HepG2 (cell line): ENCODE measurements around the gene TSPAN31. TPM values are rescaled to one million over a fixed set of nuclear protein-coding genes. Genes with fewer than 3 reads are reported as not detected.

Experiments
- BATF2 ChIP-seq: sonication (generic); formaldehyde crosslinking; IDR thresholded peaks from 2 replicates; pipeline ENCODE4 v1.8.0; 2022; ENCODE audit warnings: mild to moderate bottlenecking, missing genetic modification reagents, moderate library complexity
- DDIT3 ChIP-seq: sonication (generic); formaldehyde crosslinking; IDR thresholded peaks from 2 replicates; pipeline ENCODE4 v1.4.0; 2020; ENCODE audit warnings: mild to moderate bottlenecking, missing genetic modification reagents
- MAX ChIP-seq: IDR thresholded peaks from 2 replicates; pipeline ENCODE4 v1.6.1; 2012; ENCODE audit warnings: inconsistent platforms
- MED1 ChIP-seq: sonication (generic); formaldehyde crosslinking; IDR thresholded peaks from 2 replicates; pipeline ENCODE4 v1.4.0; 2020; ENCODE audit warnings: missing genetic modification reagents
- RXRB ChIP-seq: IDR thresholded peaks from 2 replicates; pipeline ENCODE4 v1.6.1; 2016; ENCODE audit warnings: borderline replicate concordance, missing genetic modification reagents, missing compliant biosample characterization
- ZNF431 ChIP-seq: sonication (generic); formaldehyde crosslinking; IDR thresholded peaks from 2 replicates; pipeline ENCODE4 v1.9.0; 2022; ENCODE audit warnings: missing genetic modification reagents, low read depth, mild to moderate bottlenecking, borderline replicate concordance
- ZNF75D ChIP-seq: sonication (generic); formaldehyde crosslinking; IDR thresholded peaks from 2 replicates; pipeline ENCODE4 v1.8.1; 2023; ENCODE audit warnings: missing genetic modification reagents, mild to moderate bottlenecking, borderline replicate concordance
- polyA plus RNA-seq, 8 experiments: library from polyadenylated mRNA; depleted of rRNA in 3 of 8; stranded (reverse) in 7 of 8; unstranded in 1 of 8; fragments of >200 nt; fragmentation: Illumina TruSeq in 4 of 8; extraction: Trizol in 4 of 8; gene quantifications; 2 replicates each; pipeline versions ENCODE4 v1.2.1 to v1.2.3, GENCODE V29; 2011 to 2016; ENCODE audit warnings: low read depth in 4 of 8, missing spikeins in 1 of 8, mixed read lengths in 1 of 8; ENCODE audit not compliant: insufficient read depth in 1 of 8
- total RNA-seq, 5 experiments: library from RNA; depleted of rRNA; stranded (reverse); fragments of >200 nt; fragmentation: Illumina TruSeq; extraction: Trizol; gene quantifications; 2 replicates each; pipeline ENCODE4 v1.2.3, GENCODE V29; 2016; ENCODE audit warnings: low read depth in 1 of 5
- TF ChIP-seq, protein P1 (sequence below): sonication (generic); formaldehyde crosslinking; IDR thresholded peaks from 2 replicates; pipeline ENCODE4 v1.4.0; 2020; ENCODE audit warnings: mild to moderate bottlenecking, missing genetic modification reagents
- TF ChIP-seq, protein P2 (sequence below): sonication (generic); formaldehyde crosslinking; IDR thresholded peaks from 2 replicates; pipeline ENCODE4 v1.4.0; 2020; ENCODE audit warnings: missing genetic modification reagents

The TSPAN31 gene
- total and polyA plus RNA-seq, 2 of the 13 experiments (the other 11 are each of a cell fraction or from before 2014, with no cell fraction given) = 10.4 to 24.6 TPM

DNA sequence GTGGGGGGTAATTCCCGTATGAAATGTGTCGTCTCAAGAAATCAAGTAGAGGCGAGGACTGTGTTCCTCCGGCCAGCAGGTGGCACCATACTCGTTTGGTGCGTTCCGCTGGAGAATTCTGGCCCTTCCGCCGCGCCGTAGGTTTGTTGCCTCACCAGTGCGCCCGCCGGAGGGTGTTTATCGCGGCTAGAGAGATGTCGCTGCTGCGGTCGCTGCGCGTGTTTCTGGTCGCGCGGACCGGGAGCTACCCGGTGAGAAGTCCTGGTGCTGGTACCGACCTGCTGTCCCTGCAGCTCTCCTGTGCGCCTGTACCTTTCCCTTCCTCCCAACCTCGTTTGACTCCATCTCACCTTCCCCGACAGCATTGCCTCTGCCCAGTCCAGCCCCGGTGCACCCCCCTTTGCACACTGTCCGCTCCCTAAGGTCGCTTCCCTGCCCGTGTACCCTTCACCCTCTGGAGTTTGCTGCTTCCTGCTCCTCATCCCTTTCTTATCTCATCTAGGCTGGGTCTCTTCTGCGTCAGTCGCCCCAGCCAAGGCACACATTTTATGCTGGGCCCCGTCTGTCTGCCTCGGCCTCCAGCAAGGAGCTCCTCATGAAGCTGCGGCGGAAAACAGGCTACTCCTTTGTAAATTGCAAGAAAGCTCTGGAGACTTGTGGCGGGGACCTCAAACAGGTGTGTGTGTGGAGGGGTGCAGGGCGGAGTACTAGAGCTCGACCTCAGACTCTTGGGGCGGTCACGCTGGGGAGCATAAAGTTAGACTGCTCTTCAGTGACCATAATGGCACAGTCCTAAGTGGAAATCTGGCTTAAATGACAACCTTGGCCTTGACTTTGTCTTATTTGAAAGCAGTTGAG lies 38.0 kb downstream of the TSPAN31 start, which contains the start of gene TSFM (continued):
- TF ChIP-seq, protein P1, sequence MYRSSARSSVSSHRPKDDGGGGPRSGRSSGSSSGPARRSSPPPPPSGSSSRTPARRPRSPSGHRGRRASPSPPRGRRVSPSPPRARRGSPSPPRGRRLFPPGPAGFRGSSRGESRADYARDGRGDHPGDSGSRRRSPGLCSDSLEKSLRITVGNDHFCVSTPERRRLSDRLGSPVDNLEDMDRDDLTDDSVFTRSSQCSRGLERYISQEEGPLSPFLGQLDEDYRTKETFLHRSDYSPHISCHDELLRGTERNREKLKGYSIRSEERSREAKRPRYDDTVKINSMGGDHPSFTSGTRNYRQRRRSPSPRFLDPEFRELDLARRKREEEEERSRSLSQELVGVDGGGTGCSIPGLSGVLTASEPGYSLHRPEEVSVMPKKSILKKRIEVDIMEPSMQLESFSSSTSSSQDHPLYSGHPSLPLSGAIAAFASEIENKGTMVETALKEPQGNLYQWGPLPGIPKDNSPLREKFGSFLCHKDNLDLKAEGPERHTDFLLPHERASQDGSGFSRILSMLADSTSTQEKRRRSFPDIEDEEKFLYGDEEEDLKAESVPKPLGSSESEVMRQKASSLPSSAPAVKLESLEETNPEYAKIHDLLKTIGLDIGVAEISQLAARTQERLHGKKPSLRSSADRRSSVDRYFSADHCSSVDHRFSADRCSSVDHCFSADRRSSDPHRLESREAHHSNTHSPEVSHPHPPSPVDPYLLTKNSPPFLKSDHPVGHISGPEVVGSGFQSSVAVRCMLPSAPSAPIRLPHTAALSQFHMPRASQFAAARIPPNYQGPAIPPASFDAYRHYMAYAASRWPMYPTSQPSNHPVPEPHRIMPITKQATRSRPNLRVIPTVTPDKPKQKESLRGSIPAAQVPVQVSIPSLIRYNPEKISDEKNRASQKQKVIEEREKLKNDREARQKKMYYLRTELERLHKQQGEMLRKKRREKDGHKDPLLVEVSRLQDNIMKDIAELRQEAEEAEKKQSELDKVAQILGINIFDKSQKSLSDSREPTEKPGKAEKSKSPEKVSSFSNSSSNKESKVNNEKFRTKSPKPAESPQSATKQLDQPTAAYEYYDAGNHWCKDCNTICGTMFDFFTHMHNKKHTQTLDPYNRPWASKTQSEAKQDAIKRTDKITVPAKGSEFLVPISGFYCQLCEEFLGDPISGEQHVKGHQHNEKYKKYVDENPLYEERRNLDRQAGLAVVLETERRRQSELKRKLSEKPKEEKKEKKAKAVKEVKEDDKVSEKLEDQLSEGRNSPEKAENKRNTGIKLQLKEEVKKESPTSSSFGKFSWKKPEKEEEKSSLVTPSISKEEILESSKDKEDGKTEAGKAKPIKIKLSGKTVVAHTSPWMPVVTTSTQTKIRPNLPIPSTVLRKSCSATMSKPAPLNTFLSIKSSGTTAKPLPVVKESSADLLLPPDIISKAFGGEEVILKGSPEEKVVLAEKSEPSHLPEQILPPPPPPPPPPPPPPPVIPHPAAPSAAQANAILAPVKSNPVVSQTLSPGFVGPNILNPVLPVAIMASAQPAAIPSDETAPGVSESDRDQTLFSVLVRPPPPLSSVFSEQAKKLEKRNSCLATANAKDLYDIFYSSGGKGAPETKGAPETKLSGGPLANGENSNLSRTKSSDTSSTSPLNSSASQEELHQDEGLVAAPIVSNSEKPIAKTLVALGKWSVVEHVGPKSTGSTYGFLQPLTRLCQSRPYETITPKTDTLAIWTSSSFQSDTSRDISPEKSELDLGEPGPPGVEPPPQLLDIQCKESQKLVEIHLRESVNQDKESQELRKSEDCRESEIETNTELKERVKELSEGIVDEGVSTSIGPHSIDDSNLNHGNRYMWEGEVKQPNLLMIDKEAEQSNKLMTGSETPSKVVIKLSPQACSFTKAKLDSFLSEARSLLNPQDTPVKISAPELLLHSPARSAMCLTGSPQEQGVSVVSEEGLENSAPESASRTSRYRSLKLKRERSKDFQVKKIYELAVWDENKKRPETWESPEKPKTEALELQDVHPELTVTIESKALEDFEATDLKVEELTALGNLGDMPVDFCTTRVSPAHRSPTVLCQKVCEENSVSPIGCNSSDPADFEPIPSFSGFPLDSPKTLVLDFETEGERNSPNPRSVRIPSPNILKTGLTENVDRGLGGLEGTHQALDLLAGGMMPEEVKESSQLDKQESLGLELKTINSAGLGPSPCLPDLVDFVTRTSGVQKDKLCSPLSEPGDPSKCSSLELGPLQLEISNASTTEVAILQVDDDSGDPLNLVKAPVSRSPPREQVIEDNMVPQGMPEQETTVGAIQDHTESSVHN (CRISPR knock-in tag) = 0 out of 2 replicates have a peak, but pooled peaks have one; percentile 50
- no peak for TF ChIP-seq DDIT3 (CRISPR knock-in tag)
- TF ChIP-seq MED1 = peak; percentile 83
- no peak for TF ChIP-seq ZNF75D (CRISPR knock-in tag)
- peak; percentile 80 for TF ChIP-seq RXRB
- peak; percentile 89 for TF ChIP-seq MAX
- no peak for TF ChIP-seq BATF2 (CRISPR knock-in tag)
- TF ChIP-seq ZNF431 (CRISPR knock-in tag) = peak; percentile 70; the same call in 1 of the 2 replicates
- TF ChIP-seq, protein P2, sequence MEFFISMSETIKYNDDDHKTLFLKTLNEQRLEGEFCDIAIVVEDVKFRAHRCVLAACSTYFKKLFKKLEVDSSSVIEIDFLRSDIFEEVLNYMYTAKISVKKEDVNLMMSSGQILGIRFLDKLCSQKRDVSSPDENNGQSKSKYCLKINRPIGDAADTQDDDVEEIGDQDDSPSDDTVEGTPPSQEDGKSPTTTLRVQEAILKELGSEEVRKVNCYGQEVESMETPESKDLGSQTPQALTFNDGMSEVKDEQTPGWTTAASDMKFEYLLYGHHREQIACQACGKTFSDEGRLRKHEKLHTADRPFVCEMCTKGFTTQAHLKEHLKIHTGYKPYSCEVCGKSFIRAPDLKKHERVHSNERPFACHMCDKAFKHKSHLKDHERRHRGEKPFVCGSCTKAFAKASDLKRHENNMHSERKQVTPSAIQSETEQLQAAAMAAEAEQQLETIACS (CRISPR knock-in tag) = no peak
